Measurements from ENCODE around the gene RXRA.

- TF ChIP-seq POLR2A (IDR thresholded peaks at IDR 0.05; ENCODE audit: low read length) (no peak), GATA1 (IDR thresholded peaks at IDR 0.05; ENCODE audit: low read depth, low read length) (no peak)
Measured at GRCh38 chr9:134441227-134442084, 115.2 kb downstream of the RXRA start.
